NCI-H1436 (cell line): ENCODE results near the gene FCN3.
"Not testable (repeated sequence)": the region's sequence is repeated elsewhere in the genome, so short reads cannot be mapped to it uniquely, and the experiment has no call there.

ENCODE experiments used
- DNase-seq: peaks from one replicate; lab custom pipeline; 2025; lab: John Stamatoyannopoulos, UW

Gene FCN3

GRCh38 chr1:27374362-27375086 lies at the start of gene FCN3:
Gene FCN3, minus strand, starts transcription at chr1:27374824. Its CDS starts 6 bp downstream, at chr1:27374818.
- no peak for DNase-seq

- DNase-seq: no peak
Observed at GRCh38 chr1:27423709-27424108, 49.1 kb upstream of the FCN3 start.

GRCh38 chr1:27418326-27419185 lies 43.9 kb upstream of the FCN3 start:
- no peak for DNase-seq

GRCh38 chr1:27417713-27418112 lies 43.1 kb upstream of the FCN3 start:
- no peak for DNase-seq

GRCh38 chr1:27416387-27417111 lies 41.9 kb upstream of the FCN3 start:
- peak; percentile 20 for DNase-seq

GRCh38 chr1:27414091-27414490 lies 39.5 kb upstream of the FCN3 start:
- no peak for DNase-seq

GRCh38 chr1:27413004-27413403 lies 38.4 kb upstream of the FCN3 start:
- no peak for DNase-seq

- no peak for DNase-seq
Observed at GRCh38 chr1:27412502-27412901, 37.9 kb upstream of the FCN3 start.

- DNase-seq: no peak
Observed at GRCh38 chr1:27410709-27411108, 36.1 kb upstream of the FCN3 start.

GRCh38 chr1:27409669-27410068 lies 35.0 kb upstream of the FCN3 start:
- DNase-seq: no peak

GRCh38 chr1:27408151-27408550 lies 33.5 kb upstream of the FCN3 start:
- no peak for DNase-seq

GRCh38 chr1:27406791-27407190 lies 32.2 kb upstream of the FCN3 start:
- DNase-seq: not testable (repeated sequence)

GRCh38 chr1:27406362-27406680 lies 31.7 kb upstream of the FCN3 start:
- DNase-seq: no peak

GRCh38 chr1:27405598-27406361 lies 31.2 kb upstream of the FCN3 start:
- DNase-seq: not testable (repeated sequence)

GRCh38 chr1:27405074-27405473 lies 30.4 kb upstream of the FCN3 start:
- no peak for DNase-seq

GRCh38 chr1:27403931-27404330 lies 29.3 kb upstream of the FCN3 start:
- no peak for DNase-seq

- DNase-seq: no peak
Observed at GRCh38 chr1:27403065-27403726, 28.6 kb upstream of the FCN3 start.

GRCh38 chr1:27402349-27402754 lies 27.7 kb upstream of the FCN3 start:
- no peak for DNase-seq

GRCh38 chr1:27400963-27401341 lies 26.3 kb upstream of the FCN3 start:
- no peak for DNase-seq

GRCh38 chr1:27400082-27400962 lies 25.7 kb upstream of the FCN3 start:
- no peak for DNase-seq
